H9 (cell line): ENCODE measurements around the gene KIRREL3. TPM values are rescaled to one million over a fixed set of nuclear protein-coding genes. Genes with fewer than 3 reads are reported as not detected.

ENCODE experiments used
- DNase-seq: peaks from one replicate; pipeline ENCODE4 v3.0.0-alpha.2; 2017
- H2AFZ ChIP-seq: one replicate; pipeline ENCODE4 v1.6.1; 2013; ENCODE audit warnings: mild to moderate bottlenecking, low read length, control low read depth, moderate library complexity
- H2AK5ac ChIP-seq: 2 replicates; pipeline ENCODE4 v1.6.1; 2013; ENCODE audit warnings: low read length, control low read depth, mixed read lengths; ENCODE audit not compliant: insufficient read length
- H2BK120ac ChIP-seq: one replicate; pipeline ENCODE4 v1.6.1; 2013; ENCODE audit warnings: low read depth, mild to moderate bottlenecking, low read length, control low read depth, inconsistent platforms; ENCODE audit not compliant: poor library complexity, severe bottlenecking
- H2BK12ac ChIP-seq: 2 replicates; pipeline ENCODE4 v1.6.1; 2013; ENCODE audit warnings: low read length, control low read depth, mixed read lengths, low read depth; ENCODE audit not compliant: insufficient read length
- H2BK15ac ChIP-seq: 2 replicates; pipeline ENCODE4 v1.6.1; 2013; ENCODE audit warnings: low read depth, low read length, control low read depth
- H2BK20ac ChIP-seq: one replicate; pipeline ENCODE4 v1.6.1; 2013; ENCODE audit warnings: low read depth, mild to moderate bottlenecking, low read length, control low read depth, inconsistent platforms; ENCODE audit not compliant: poor library complexity, severe bottlenecking
- H2BK5ac ChIP-seq: 2 replicates; pipeline ENCODE4 v1.6.1; 2013; ENCODE audit warnings: low read length, control low read depth, mixed read lengths; ENCODE audit not compliant: insufficient read length
- H3K14ac ChIP-seq: 2 replicates; pipeline ENCODE4 v1.6.1; 2013; ENCODE audit warnings: low read length, control low read depth; ENCODE audit not compliant: insufficient read depth
- H3K18ac ChIP-seq: 2 replicates; pipeline ENCODE4 v1.6.1; 2013; ENCODE audit warnings: low read depth, mild to moderate bottlenecking, mixed read lengths, low read length, control low read depth; ENCODE audit not compliant: insufficient read length
- H3K23ac ChIP-seq: 2 replicates; pipeline ENCODE4 v1.6.1; 2013; ENCODE audit warnings: low read length, control low read depth, mixed read lengths, low read depth; ENCODE audit not compliant: insufficient read length
- H3K23me2 ChIP-seq: 2 replicates; pipeline ENCODE4 v1.6.1; 2013; ENCODE audit warnings: low read depth, mild to moderate bottlenecking, mixed read lengths, low read length, control low read depth; ENCODE audit not compliant: insufficient read length, poor library complexity, severe bottlenecking
- H3K27ac ChIP-seq: 2 replicates; pipeline ENCODE4 v1.5.1; 2013; ENCODE audit warnings: low read length, control low read depth, mixed read lengths, low read depth; ENCODE audit not compliant: insufficient read length
- H3K27me3 ChIP-seq: 2 replicates; pipeline ENCODE4 v1.6.1; 2013; ENCODE audit warnings: low read length, control low read depth, inconsistent platforms; ENCODE audit not compliant: insufficient read depth
- H3K4ac ChIP-seq: 2 replicates; pipeline ENCODE4 v1.6.1; 2013; ENCODE audit warnings: low read depth, mild to moderate bottlenecking, control low read depth, inconsistent platforms, low read length, moderate library complexity
- H3K4me1 ChIP-seq: 2 replicates; pipeline ENCODE4 v1.6.1; 2013; ENCODE audit warnings: low read length, control low read depth, inconsistent platforms; ENCODE audit not compliant: insufficient read depth
- H3K4me2 ChIP-seq: 2 replicates; pipeline ENCODE4 v1.6.1; 2013; ENCODE audit warnings: low read length, control low read depth, mixed read lengths; ENCODE audit not compliant: insufficient read length, insufficient read depth
- H3K56ac ChIP-seq: 2 replicates; pipeline ENCODE4 v1.6.1; 2013; ENCODE audit warnings: low read depth, mild to moderate bottlenecking, mixed read lengths, low read length, control low read depth; ENCODE audit not compliant: insufficient read length
- H3K79me1 ChIP-seq: 2 replicates; pipeline ENCODE4 v1.6.1; 2013; ENCODE audit warnings: low read depth, mild to moderate bottlenecking, moderate library complexity, low read length, control low read depth, inconsistent platforms; ENCODE audit not compliant: insufficient read depth, poor library complexity, severe bottlenecking
- H3K79me2 ChIP-seq: 2 replicates; pipeline ENCODE4 v1.6.1; 2013; ENCODE audit warnings: low read length, control low read depth, inconsistent platforms; ENCODE audit not compliant: insufficient read depth
- H3K9ac ChIP-seq: 2 replicates; pipeline ENCODE4 v1.6.1; 2013; ENCODE audit warnings: low read length, control low read depth, mixed read lengths; ENCODE audit not compliant: insufficient read length; ENCODE audit errors: extremely low read depth
- H3K9me3 ChIP-seq: one replicate; pipeline ENCODE4 v1.6.1; 2013; ENCODE audit warnings: low read depth, low read length, inconsistent platforms; ENCODE audit not compliant: control insufficient read depth
- H3T11ph ChIP-seq: one replicate; pipeline ENCODE4 v1.6.1; 2013; ENCODE audit warnings: mild to moderate bottlenecking, low read length, control low read depth, inconsistent platforms
- H4K20me1 ChIP-seq: one replicate; pipeline ENCODE4 v1.6.1; 2013; ENCODE audit not compliant: control insufficient read depth, insufficient read length, insufficient read depth
- H4K5ac ChIP-seq: 2 replicates; pipeline ENCODE4 v1.6.1; 2013; ENCODE audit warnings: low read depth, mild to moderate bottlenecking, mixed read lengths, low read length, control low read depth; ENCODE audit not compliant: insufficient read length
- H4K8ac ChIP-seq: replicated peaks from 2 replicates; pipeline ENCODE4 v1.6.1; 2013; ENCODE audit warnings: low read length, control low read depth, mixed read lengths, low read depth; ENCODE audit not compliant: insufficient read length
- H4K91ac ChIP-seq: 2 replicates; pipeline ENCODE4 v1.6.1; 2013; ENCODE audit warnings: low read depth, mild to moderate bottlenecking, moderate library complexity, mixed read lengths, low read length, control low read depth; ENCODE audit not compliant: insufficient read length
- H3K27ac Mint-ChIP-seq, 3 experiments: 2 replicates in 2 of 3; 3 replicates in 1 of 3; pipeline ENCODE4 v1.8.0; 2020 to 2021; ENCODE audit warnings: mixed read lengths in 3 of 3, mild to moderate bottlenecking in 1 of 3, moderate library complexity in 1 of 3
- H3K27me3 Mint-ChIP-seq: 2 replicates; pipeline ENCODE4 v1.8.0; 2021; ENCODE audit warnings: low read depth, mild to moderate bottlenecking, moderate library complexity, mixed read lengths
- H3K36me3 Mint-ChIP-seq, 3 experiments: 2 replicates in 2 of 3; 3 replicates in 1 of 3; pipeline ENCODE4 v1.8.0; 2020 to 2021; ENCODE audit warnings: low read depth in 3 of 3, mixed read lengths in 3 of 3; ENCODE audit not compliant: insufficient read depth in 1 of 3
- H3K4me1 Mint-ChIP-seq, 2 experiments: 2 replicates each; pipeline ENCODE4 v1.8.0; 2020; ENCODE audit warnings: mixed read lengths in 2 of 2
- H3K4me3 Mint-ChIP-seq, 2 experiments: 2 replicates in 1 of 2; 3 replicates in 1 of 2; pipeline ENCODE4 v1.8.0; 2020 to 2021; ENCODE audit warnings: mild to moderate bottlenecking in 2 of 2, mixed read lengths in 2 of 2, moderate library complexity in 1 of 2
- H3K9me3 Mint-ChIP-seq, 2 experiments: 2 replicates in 1 of 2; 3 replicates in 1 of 2; pipeline ENCODE4 v1.8.0; 2020; ENCODE audit warnings: mild to moderate bottlenecking in 2 of 2, mixed read lengths in 2 of 2, moderate library complexity in 1 of 2
- CTCF ChIP-seq: fragments of 200-600 bp; sonication (generic); conservative IDR thresholded peaks from 3 replicates; pipeline ENCODE4 v1.8.0; 2021; ENCODE audit warnings: antibody characterized with exemption, mild to moderate bottlenecking
- WGBS: extraction: QIAGEN DNeasy Blood & Tissue Kit; methylation state at CpG from one replicate; pipeline ENCODE4 v1.1.7; 2013; ENCODE audit warnings: missing lambda C conversion rate, low lambda C conversion rate, mixed read lengths; ENCODE audit not compliant: insufficient read length; ENCODE audit errors: extremely low coverage; 5-methylcytosine and 5-hydroxymethylcytosine counted together
- total RNA-seq: library from RNA; stranded (reverse); gene quantifications from 2 replicates; pipeline ENCODE4 v1.2.1, GENCODE V29; 2021

The KIRREL3 gene
- total RNA-seq, 1 experiment from 2014 or later, result 0.17 TPM

GRCh38 chr11:126561327-126561893 is 439.2 kb downstream of the KIRREL3 start:
- Mint-ChIP-seq H3K27me3 (peaks cover 56% of the 10 kb centered on the region), H3K27ac (no peak overlapping the region; a peak in 1 of 7 replicates), H3K36me3 (no peaks in the 10 kb centered on the region), H3K4me3 (no peak overlapping the region), H3K9me3 (no peaks in the 10 kb centered on the region), H3K4me1 (peaks cover 12 to 22% of the 10 kb centered on the region in 2 experiments)
- H3K23me2 ChIP-seq, result no peaks in the 10 kb centered on the region
- H3K18ac ChIP-seq, result no peak overlapping the region
- no peak overlapping the region for H3K14ac ChIP-seq
- H3K27ac ChIP-seq, result no peak overlapping the region
- H3K79me1 ChIP-seq, result no peaks in the 10 kb centered on the region
- H2BK15ac ChIP-seq, result no peak overlapping the region
- H3T11ph ChIP-seq, result no peak overlapping the region
- H2AFZ ChIP-seq, result no peak overlapping the region
- no peak overlapping the region for H4K91ac ChIP-seq
- H4K20me1 ChIP-seq, result no peaks in the 10 kb centered on the region
- H2BK12ac ChIP-seq, result no peak overlapping the region
- no CpG with 5 or more reads among the region's 8 CpGs for WGBS
- no peaks in the 10 kb centered on the region for H3K79me2 ChIP-seq
- no peak overlapping the region for H2BK5ac ChIP-seq
- H2BK120ac ChIP-seq, result no peak overlapping the region
- H4K5ac ChIP-seq, result no peak overlapping the region
- no peak overlapping the region for H3K4me2 ChIP-seq
- H2BK20ac ChIP-seq, result no peak overlapping the region
- H3K4me1 ChIP-seq, result peaks cover 3% of the 10 kb centered on the region; the same call in 1 of the 2 replicates
- H3K23ac ChIP-seq, result no peak overlapping the region
- no peaks in the 10 kb centered on the region for H3K27me3 ChIP-seq
- H3K56ac ChIP-seq, result no peak overlapping the region
- H3K4ac ChIP-seq, result no peak overlapping the region
- H3K9me3 ChIP-seq, result no peaks in the 10 kb centered on the region
- H2AK5ac ChIP-seq, result no peak overlapping the region
- no peak for TF ChIP-seq CTCF
- H3K9ac ChIP-seq, result no peak overlapping the region
- H4K8ac ChIP-seq, result no peak overlapping the region
- peak; percentile 78 for DNase-seq
